GM23338 (cell line): ENCODE measurements around the gene EXPH5. TPM values are rescaled to one million over a fixed set of nuclear protein-coding genes. Genes with fewer than 3 reads are reported as not detected.

ENCODE experiments used
- ATAC-seq: fragments of 200-7000 bp; cut with Tn5 transposase; 3 replicates; pipeline ENCODE4 v1.9.1; 2020
- DNase-seq: peaks from one replicate; pipeline ENCODE4 v3.0.0-alpha.2; 2015; ENCODE audit warnings: low spot score
- H2AFZ ChIP-seq: fragments of 200-600 bp; sonication (generic); 2 replicates; pipeline ENCODE4 v1.8.0; 2016; ENCODE audit warnings: antibody characterized with exemption, mild to moderate bottlenecking, moderate library complexity
- H3F3A ChIP-seq: fragments of 200-600 bp; sonication (generic); replicated peaks from 2 replicates; pipeline ENCODE4 v1.8.0; 2017; ENCODE audit warnings: antibody characterized with exemption, mixed run types, low read depth
- H3K27ac ChIP-seq: fragments of 200-600 bp; sonication (generic); 2 replicates; pipeline ENCODE4 v1.6.1; 2016; ENCODE audit warnings: low read depth
- H3K27me3 ChIP-seq: fragments of 200-600 bp; sonication (generic); 2 replicates; pipeline ENCODE4 v1.8.0; 2016; ENCODE audit warnings: mild to moderate bottlenecking, mixed run types, moderate library complexity; ENCODE audit not compliant: insufficient read depth
- H3K36me3 ChIP-seq: fragments of 200-600 bp; sonication (generic); 2 replicates; pipeline ENCODE4 v1.8.0; 2016; ENCODE audit warnings: mild to moderate bottlenecking; ENCODE audit not compliant: insufficient read depth
- H3K4me1 ChIP-seq: fragments of 200-600 bp; sonication (generic); 2 replicates; pipeline ENCODE4 v1.8.0; 2016; ENCODE audit warnings: mild to moderate bottlenecking, moderate library complexity; ENCODE audit not compliant: insufficient read depth
- H3K4me2 ChIP-seq: fragments of 200-600 bp; sonication (generic); 2 replicates; pipeline ENCODE4 v1.7.1; 2017; ENCODE audit warnings: mixed run types
- H3K4me3 ChIP-seq: fragments of 200-600 bp; sonication (generic); 2 replicates; pipeline ENCODE4 v1.6.1; 2016; ENCODE audit warnings: mixed run types
- H3K79me2 ChIP-seq: fragments of 200-600 bp; sonication (generic); replicated peaks from 2 replicates; pipeline ENCODE4 v1.8.0; 2017; ENCODE audit warnings: mild to moderate bottlenecking; ENCODE audit not compliant: insufficient read depth
- H3K9me2 ChIP-seq: fragments of 200-600 bp; sonication (generic); 2 replicates; pipeline ENCODE4 v1.8.0; 2017; ENCODE audit not compliant: insufficient read depth
- H4K20me1 ChIP-seq: fragments of 200-600 bp; sonication (generic); replicated peaks from 2 replicates; pipeline ENCODE4 v1.8.0; 2017; ENCODE audit warnings: mild to moderate bottlenecking; ENCODE audit not compliant: insufficient read depth
- H3K27ac Mint-ChIP-seq: 2 replicates; pipeline ENCODE4 v1.8.0; 2020; ENCODE audit warnings: inconsistent platforms, mild to moderate bottlenecking, moderate library complexity, mixed read lengths
- H3K27me3 Mint-ChIP-seq: 3 replicates; pipeline ENCODE4 v1.8.0; 2022; ENCODE audit warnings: low read depth, mild to moderate bottlenecking, moderate library complexity, mixed read lengths, inconsistent platforms; ENCODE audit not compliant: insufficient read depth, poor library complexity
- H3K36me3 Mint-ChIP-seq: 3 replicates; pipeline ENCODE4 v1.8.0; 2021; ENCODE audit warnings: low read depth, mild to moderate bottlenecking, inconsistent platforms, moderate library complexity, mixed read lengths
- H3K4me1 Mint-ChIP-seq: 3 replicates; pipeline ENCODE4 v1.8.0; 2020; ENCODE audit warnings: mild to moderate bottlenecking, inconsistent platforms, mixed read lengths
- H3K4me3 Mint-ChIP-seq: 3 replicates; pipeline ENCODE4 v1.8.0; 2021; ENCODE audit warnings: moderate library complexity, mild to moderate bottlenecking, inconsistent platforms, mixed read lengths
- H3K9me3 Mint-ChIP-seq: 3 replicates; pipeline ENCODE4 v1.8.0; 2020; ENCODE audit warnings: moderate library complexity, mild to moderate bottlenecking, inconsistent platforms, mixed read lengths
- CREB1 ChIP-seq: fragments of 250-450 bp; sonication (Bioruptor Pico); IDR thresholded peaks from 2 replicates; pipeline ENCODE4 v1.5.0; 2020; ENCODE audit warnings: low read depth, mild to moderate bottlenecking, moderate library complexity
- CTCF ChIP-seq, 2 experiments: fragments of 200-600 bp in 1 of 2; sonication (generic) in 1 of 2; conservative IDR thresholded peaks; 2 replicates each; pipeline versions ENCODE4 v1.5.1 to v1.6.1; 2016 to 2017; ENCODE audit warnings: antibody characterized with exemption in 2 of 2, low read depth in 2 of 2, mild to moderate bottlenecking in 2 of 2, moderate library complexity in 1 of 2
- EZH2 ChIP-seq: fragments of 200-600 bp; sonication (generic); IDR thresholded peaks from one replicate; pipeline ENCODE4 v1.8.0; 2017; ENCODE audit warnings: antibody characterized with exemption, mild to moderate bottlenecking, low read depth; ENCODE audit not compliant: unreplicated experiment
- EZH2phosphoT487 ChIP-seq: fragments of 200-600 bp; sonication (generic); IDR thresholded peaks from one replicate; pipeline ENCODE4 v1.8.1; 2018; ENCODE audit warnings: antibody characterized with exemption; ENCODE audit not compliant: unreplicated experiment
- JUNB ChIP-seq: IDR thresholded peaks from one replicate; pipeline ENCODE4 v1.6.1; 2016; ENCODE audit warnings: antibody characterized with exemption; ENCODE audit not compliant: unreplicated experiment
- NANOG ChIP-seq: IDR thresholded peaks from 2 replicates; pipeline ENCODE4 v1.6.1; 2016; ENCODE audit warnings: antibody characterized with exemption, borderline replicate concordance
- POLR2AphosphoS5 ChIP-seq: IDR thresholded peaks from 2 replicates; pipeline ENCODE4 v1.6.1; 2016; ENCODE audit warnings: antibody characterized with exemption, low read depth
- REST ChIP-seq: IDR thresholded peaks from one replicate; pipeline ENCODE4 v1.6.1; 2018; ENCODE audit warnings: antibody characterized with exemption; ENCODE audit not compliant: unreplicated experiment
- STAT1 ChIP-seq: IDR thresholded peaks from one replicate; pipeline ENCODE4 v1.6.1; 2016; ENCODE audit warnings: antibody characterized with exemption; ENCODE audit not compliant: unreplicated experiment
- ZNF114 ChIP-seq: fragments of 250-450 bp; sonication (Bioruptor Pico); IDR thresholded peaks from 2 replicates; pipeline ENCODE4 v1.5.0; 2020; ENCODE audit warnings: mild to moderate bottlenecking, moderate library complexity
- ZNF331 ChIP-seq: fragments of 250-450 bp; sonication (Bioruptor Pico); IDR thresholded peaks from 2 replicates; pipeline ENCODE4 v1.5.0; 2020; ENCODE audit warnings: low read depth, mild to moderate bottlenecking, moderate library complexity
- polyA plus RNA-seq: library from polyadenylated mRNA; unstranded; fragments of >200 nt; fragmentation: Nextera tagmentation; extraction: Ambion mirVana; gene quantifications from 2 replicates; pipeline ENCODE4 v1.2.1, GENCODE V29; 2016
- total RNA-seq: library from RNA; depleted of rRNA; stranded (reverse); fragments of >200 nt; shearing (Covaris generic); gene quantifications from 2 replicates; pipeline ENCODE4 v1.2.3, GENCODE V29; 2014
- TF ChIP-seq, protein P1 (sequence below): fragments of 250-450 bp; sonication (Bioruptor Pico); IDR thresholded peaks from 2 replicates; pipeline ENCODE4 v1.5.0; 2020; ENCODE audit warnings: mild to moderate bottlenecking, moderate library complexity
- TF ChIP-seq, protein P2 (sequence below): IDR thresholded peaks from 2 replicates; pipeline ENCODE4 v1.6.1; 2016; ENCODE audit warnings: antibody characterized with exemption

EXPH5 gene
- total and polyA plus RNA-seq, 2 experiments from 2014 or later = 3.6 to 12.6 TPM

DNA sequence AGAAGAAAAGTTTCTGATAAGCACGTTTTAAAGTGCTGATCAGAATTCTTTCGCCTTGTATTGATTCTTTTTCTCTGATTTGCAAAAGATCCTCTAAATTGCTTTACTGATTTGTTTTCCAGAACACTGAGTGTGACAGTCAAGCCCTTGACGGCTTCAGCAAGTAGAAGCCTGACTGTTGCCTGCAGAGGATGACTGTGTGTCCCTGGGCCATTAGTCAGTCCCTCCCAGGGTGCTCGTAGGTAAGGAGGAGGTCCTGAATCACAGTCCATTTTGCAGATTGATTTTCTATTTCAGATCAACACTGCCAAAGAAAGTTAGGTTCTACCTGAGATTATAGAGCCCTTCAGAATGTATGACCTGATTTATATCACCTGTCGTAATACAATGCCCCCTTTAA is 56.8 kb downstream of the EXPH5 start:
- H3K4me1 Mint-ChIP-seq = peaks cover 13% of the 10 kb centered on the region; the same call in 2 of the 3 replicates
- no peaks in the 10 kb centered on the region for H3K4me1 ChIP-seq
- no peak overlapping the region for H3K27ac ChIP-seq
- no peaks in the 10 kb centered on the region for H3K27me3 ChIP-seq
- no peak for DNase-seq
- H3K4me3 ChIP-seq = no peak overlapping the region
- no peaks in the 10 kb centered on the region for H3K27me3 Mint-ChIP-seq
- H3K9me2 ChIP-seq = no peaks in the 10 kb centered on the region
- no peaks in the 10 kb centered on the region for H3K9me3 Mint-ChIP-seq
- no peak overlapping the region for H3K4me3 Mint-ChIP-seq
- no peaks in the 10 kb centered on the region for H3F3A ChIP-seq
- no peaks in the 10 kb centered on the region for H3K79me2 ChIP-seq
- no peak overlapping the region for H2AFZ ChIP-seq
- H3K36me3 Mint-ChIP-seq = no peaks in the 10 kb centered on the region; the same call in 2 of the 3 replicates
- no peaks in the 10 kb centered on the region for H3K36me3 ChIP-seq
- H3K4me2 ChIP-seq = no peak overlapping the region
- no peaks in the 10 kb centered on the region for H4K20me1 ChIP-seq
- H3K27ac Mint-ChIP-seq = peak overlapping the region; percentile 57; the same call in 1 of the 2 replicates
- TF ChIP-seq CTCF (conservative IDR thresholded peaks at IDR 0.05; ENCODE audit: low read depth in 2 of 2) (no peak), ZNF331 (CRISPR knock-in tag) (no peak), JUNB (no peak), EZH2phosphoT487 (no peak), REST (no peak), ZNF114 (CRISPR knock-in tag) (no peak), STAT1 (no peak), EZH2 (no peak), CREB1 (CRISPR knock-in tag) (no peak), NANOG (no peak), POLR2AphosphoS5 (no peak)
- TF ChIP-seq, protein P1, sequence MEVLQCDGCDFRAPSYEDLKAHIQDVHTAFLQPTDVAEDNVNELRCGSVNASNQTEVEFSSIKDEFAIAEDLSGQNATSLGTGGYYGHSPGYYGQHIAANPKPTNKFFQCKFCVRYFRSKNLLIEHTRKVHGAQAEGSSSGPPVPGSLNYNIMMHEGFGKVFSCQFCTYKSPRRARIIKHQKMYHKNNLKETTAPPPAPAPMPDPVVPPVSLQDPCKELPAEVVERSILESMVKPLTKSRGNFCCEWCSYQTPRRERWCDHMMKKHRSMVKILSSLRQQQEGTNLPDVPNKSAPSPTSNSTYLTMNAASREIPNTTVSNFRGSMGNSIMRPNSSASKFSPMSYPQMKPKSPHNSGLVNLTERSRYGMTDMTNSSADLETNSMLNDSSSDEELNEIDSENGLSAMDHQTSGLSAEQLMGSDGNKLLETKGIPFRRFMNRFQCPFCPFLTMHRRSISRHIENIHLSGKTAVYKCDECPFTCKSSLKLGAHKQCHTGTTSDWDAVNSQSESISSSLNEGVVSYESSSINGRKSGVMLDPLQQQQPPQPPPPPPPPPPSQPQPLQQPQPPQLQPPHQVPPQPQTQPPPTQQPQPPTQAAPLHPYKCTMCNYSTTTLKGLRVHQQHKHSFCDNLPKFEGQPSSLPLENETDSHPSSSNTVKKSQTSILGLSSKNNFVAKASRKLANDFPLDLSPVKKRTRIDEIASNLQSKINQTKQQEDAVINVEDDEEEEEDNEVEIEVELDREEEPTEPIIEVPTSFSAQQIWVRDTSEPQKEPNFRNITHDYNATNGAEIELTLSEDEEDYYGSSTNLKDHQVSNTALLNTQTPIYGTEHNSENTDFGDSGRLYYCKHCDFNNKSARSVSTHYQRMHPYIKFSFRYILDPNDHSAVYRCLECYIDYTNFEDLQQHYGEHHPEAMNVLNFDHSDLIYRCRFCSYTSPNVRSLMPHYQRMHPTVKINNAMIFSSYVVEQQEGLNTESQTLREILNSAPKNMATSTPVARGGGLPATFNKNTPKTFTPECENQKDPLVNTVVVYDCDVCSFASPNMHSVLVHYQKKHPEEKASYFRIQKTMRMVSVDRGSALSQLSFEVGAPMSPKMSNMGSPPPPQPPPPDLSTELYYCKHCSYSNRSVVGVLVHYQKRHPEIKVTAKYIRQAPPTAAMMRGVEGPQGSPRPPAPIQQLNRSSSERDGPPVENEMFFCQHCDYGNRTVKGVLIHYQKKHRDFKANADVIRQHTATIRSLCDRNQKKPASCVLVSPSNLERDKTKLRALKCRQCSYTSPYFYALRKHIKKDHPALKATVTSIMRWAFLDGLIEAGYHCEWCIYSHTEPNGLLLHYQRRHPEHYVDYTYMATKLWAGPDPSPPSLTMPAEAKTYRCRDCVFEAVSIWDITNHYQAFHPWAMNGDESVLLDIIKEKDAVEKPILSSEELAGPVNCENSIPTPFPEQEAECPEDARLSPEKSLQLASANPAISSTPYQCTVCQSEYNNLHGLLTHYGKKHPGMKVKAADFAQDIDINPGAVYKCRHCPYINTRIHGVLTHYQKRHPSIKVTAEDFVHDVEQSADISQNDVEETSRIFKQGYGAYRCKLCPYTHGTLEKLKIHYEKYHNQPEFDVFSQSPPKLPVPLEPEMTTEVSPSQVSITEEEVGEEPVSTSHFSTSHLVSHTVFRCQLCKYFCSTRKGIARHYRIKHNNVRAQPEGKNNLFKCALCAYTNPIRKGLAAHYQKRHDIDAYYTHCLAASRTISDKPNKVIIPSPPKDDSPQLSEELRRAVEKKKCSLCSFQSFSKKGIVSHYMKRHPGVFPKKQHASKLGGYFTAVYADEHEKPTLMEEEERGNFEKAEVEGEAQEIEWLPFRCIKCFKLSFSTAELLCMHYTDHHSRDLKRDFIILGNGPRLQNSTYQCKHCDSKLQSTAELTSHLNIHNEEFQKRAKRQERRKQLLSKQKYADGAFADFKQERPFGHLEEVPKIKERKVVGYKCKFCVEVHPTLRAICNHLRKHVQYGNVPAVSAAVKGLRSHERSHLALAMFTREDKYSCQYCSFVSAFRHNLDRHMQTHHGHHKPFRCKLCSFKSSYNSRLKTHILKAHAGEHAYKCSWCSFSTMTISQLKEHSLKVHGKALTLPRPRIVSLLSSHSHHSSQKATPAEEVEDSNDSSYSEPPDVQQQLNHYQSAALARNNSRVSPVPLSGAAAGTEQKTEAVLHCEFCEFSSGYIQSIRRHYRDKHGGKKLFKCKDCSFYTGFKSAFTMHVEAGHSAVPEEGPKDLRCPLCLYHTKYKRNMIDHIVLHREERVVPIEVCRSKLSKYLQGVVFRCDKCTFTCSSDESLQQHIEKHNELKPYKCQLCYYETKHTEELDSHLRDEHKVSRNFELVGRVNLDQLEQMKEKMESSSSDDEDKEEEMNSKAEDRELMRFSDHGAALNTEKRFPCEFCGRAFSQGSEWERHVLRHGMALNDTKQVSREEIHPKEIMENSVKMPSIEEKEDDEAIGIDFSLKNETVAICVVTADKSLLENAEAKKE (CRISPR knock-in tag) = no peak
- TF ChIP-seq, protein P2, sequence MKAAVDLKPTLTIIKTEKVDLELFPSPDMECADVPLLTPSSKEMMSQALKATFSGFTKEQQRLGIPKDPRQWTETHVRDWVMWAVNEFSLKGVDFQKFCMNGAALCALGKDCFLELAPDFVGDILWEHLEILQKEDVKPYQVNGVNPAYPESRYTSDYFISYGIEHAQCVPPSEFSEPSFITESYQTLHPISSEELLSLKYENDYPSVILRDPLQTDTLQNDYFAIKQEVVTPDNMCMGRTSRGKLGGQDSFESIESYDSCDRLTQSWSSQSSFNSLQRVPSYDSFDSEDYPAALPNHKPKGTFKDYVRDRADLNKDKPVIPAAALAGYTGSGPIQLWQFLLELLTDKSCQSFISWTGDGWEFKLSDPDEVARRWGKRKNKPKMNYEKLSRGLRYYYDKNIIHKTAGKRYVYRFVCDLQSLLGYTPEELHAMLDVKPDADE = no peak
- no peak for ATAC-seq
